Activated CD8-positive, alpha-beta memory T cell treated with anti-CD3 and anti-CD28 coated beads, Interleukin-2, amount 50 U/mL, for 4 hours (primary cell): Measurements from ENCODE around the gene WDFY4.

ENCODE experiments used
- DNase-seq: peaks from one replicate; pipeline ENCODE4 v3.0.0-alpha.2; 2020

WDFY4 gene

GRCh38 chr10:48884179-48885045, 199.7 kb downstream of the WDFY4 start:
- no peak for DNase-seq

- no peak for DNase-seq
These were observed 200.7 kb downstream of the WDFY4 start for GRCh38 chr10:48885376-48885775.

- DNase-seq = no peak
These were observed 203.3 kb downstream of the WDFY4 start for GRCh38 chr10:48887982-48888381.

- DNase-seq = no peak
These were observed 206.5 kb downstream of the WDFY4 start for GRCh38 chr10:48890888-48891850.

- no peak for DNase-seq
These were observed 210.5 kb downstream of the WDFY4 start for GRCh38 chr10:48894911-48895802.

- no peak for DNase-seq
These were observed 211.1 kb downstream of the WDFY4 start for GRCh38 chr10:48895803-48896195.

- no peak for DNase-seq
These were observed 212.2 kb downstream of the WDFY4 start for GRCh38 chr10:48896756-48897440.

GRCh38 chr10:48897441-48897790, 212.7 kb downstream of the WDFY4 start:
- no peak for DNase-seq

GRCh38 chr10:48898426-48898825, 213.8 kb downstream of the WDFY4 start:
- no peak for DNase-seq

GRCh38 chr10:48899781-48900180, 215.1 kb downstream of the WDFY4 start:
- DNase-seq = no peak

GRCh38 chr10:48900371-48900801, 215.7 kb downstream of the WDFY4 start:
- DNase-seq = no peak

GRCh38 chr10:48901319-48901718, 216.6 kb downstream of the WDFY4 start:
- DNase-seq = no peak

- DNase-seq = no peak
These were observed 217.4 kb downstream of the WDFY4 start for GRCh38 chr10:48902096-48902495.

- no peak for DNase-seq
These were observed 218.5 kb downstream of the WDFY4 start for GRCh38 chr10:48903151-48903550.

GRCh38 chr10:48904861-48905260, 220.2 kb downstream of the WDFY4 start:
- DNase-seq = no peak

- no peak for DNase-seq
These were observed 220.6 kb downstream of the WDFY4 start for GRCh38 chr10:48905311-48905710.

- DNase-seq = no peak
These were observed 222.2 kb downstream of the WDFY4 start for GRCh38 chr10:48906841-48907240.

- DNase-seq = no peak
These were observed 223.1 kb downstream of the WDFY4 start for GRCh38 chr10:48907730-48908129.

GRCh38 chr10:48910548-48910947, 225.9 kb downstream of the WDFY4 start:
- DNase-seq = no peak

- DNase-seq = no peak
These were observed 229.0 kb downstream of the WDFY4 start for GRCh38 chr10:48913674-48914073.

- no peak for DNase-seq
These were observed 239.1 kb downstream of the WDFY4 start for GRCh38 chr10:48923748-48924147.

- no peak for DNase-seq
These were observed 240.3 kb downstream of the WDFY4 start for GRCh38 chr10:48924988-48925387.
